ENCODE data around the gene TOMT. TPM values are rescaled to one million over a fixed set of nuclear protein-coding genes. Genes with fewer than 3 reads are reported as not detected.

TOMT gene, protein sequence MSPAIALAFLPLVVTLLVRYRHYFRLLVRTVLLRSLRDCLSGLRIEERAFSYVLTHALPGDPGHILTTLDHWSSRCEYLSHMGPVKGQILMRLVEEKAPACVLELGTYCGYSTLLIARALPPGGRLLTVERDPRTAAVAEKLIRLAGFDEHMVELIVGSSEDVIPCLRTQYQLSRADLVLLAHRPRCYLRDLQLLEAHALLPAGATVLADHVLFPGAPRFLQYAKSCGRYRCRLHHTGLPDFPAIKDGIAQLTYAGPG
- not detected for polyA plus RNA-seq
- long read RNA-seq, donor 1 = 0 reads
- long read RNA-seq, donor 2 = 0 reads
- long read RNA-seq, donor 3 = 0 reads
- long read RNA-seq, donor 4 = 0 reads
- long read RNA-seq, donor 5 = 0 reads
- long read RNA-seq, donor 6 = 0 reads
- long read RNA-seq, donor 7 = 0 reads
- long read RNA-seq, donor 8 = 0 reads
- long read RNA-seq, donor 9 = 0 reads
- long read RNA-seq, donor 10 = 0 reads

DNA sequence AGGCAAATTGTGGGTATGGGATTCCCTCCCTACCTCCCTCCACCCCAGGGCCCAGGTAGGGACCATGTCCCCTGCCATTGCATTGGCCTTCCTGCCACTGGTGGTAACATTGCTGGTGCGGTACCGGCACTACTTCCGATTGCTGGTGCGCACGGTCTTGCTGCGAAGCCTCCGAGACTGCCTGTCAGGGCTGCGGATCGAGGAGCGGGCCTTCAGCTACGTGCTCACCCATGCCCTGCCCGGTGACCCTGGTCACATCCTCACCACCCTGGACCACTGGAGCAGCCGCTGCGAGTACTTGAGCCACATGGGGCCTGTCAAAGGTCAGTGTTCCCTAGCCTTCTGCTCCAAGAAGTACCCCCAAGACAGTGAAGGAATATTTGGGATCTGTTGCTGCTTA, at the start of gene TOMT:
TOMT (plus strand) TSS at position 37 of the 400 bp plus-strand sequence; CDS start at position 65, 28 bp downstream.
- peaks cover 0 to 42% (median 0%) of the 10 kb centered on the region in 3 donors for H3K36me3 ChIP-seq (ENCODE audit: control insufficient read depth in 3 of 3, insufficient read depth in 2 of 3, low read depth in 1 of 3, low read length in 3 of 3)
- H3K4me3 ChIP-seq (ENCODE audit: low read depth in 1 of 3, low read length in 3 of 3) = no peak within 1 kb of the TSS
- no peak within 1 kb of the TSS for H3K27ac ChIP-seq (ENCODE audit: low read depth in 1 of 3, low read length in 2 of 3)
- DNase-seq (no peak), FAIRE-seq (no peak)
- no peaks in the 10 kb centered on the region for H3K27me3 ChIP-seq (ENCODE audit: control insufficient read depth in 3 of 3, insufficient read depth in 3 of 3, low read length in 3 of 3)
- WGBS, 3 donors = 93 to 96% (median 96%) methylated on average over 14 of the region's 14 CpGs
- peaks cover 0 to 8% of the 10 kb centered on the region in 2 donors for H3K9me3 ChIP-seq (ENCODE audit: control insufficient read depth in 2 of 2, insufficient read depth in 1 of 2, low read depth in 1 of 2, low read length in 1 of 2)
- peaks cover 0 to 9% (median 3%) of the 10 kb centered on the region in 3 donors for H3K4me1 ChIP-seq (ENCODE audit: control insufficient read depth in 3 of 3, insufficient read depth in 2 of 3, low read depth in 1 of 3, low read length in 2 of 3)

DNA sequence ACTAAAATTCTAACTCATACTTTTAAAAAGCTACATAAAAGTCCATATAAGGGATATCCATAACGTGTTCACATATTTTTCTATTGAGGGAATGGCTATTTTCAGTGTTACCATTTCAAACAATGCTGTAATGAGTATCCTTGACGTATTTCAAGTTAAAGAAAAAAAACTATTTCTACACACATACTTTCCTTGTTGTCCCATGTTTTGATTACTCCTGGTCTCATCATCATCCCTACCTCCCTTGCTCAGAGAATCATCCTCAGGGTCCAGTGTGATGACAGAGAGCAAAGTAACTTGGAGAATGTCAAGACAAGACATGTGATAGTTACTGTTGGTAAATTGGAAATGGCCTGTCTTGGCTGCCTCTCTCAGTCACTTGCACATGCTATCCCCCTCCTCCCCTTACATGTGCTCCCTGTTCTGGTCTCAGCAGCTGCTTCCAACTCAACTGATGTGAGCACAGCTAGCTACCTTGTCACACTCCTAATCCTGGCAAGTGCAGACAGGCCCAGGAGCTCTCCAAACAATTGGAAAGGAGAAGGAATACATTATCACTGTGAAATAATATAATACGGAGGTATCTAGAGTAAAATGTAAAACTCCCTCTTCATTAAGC, 47.2 kb upstream of the TOMT start:
- peaks cover 0 to 18% (median 3%) of the 10 kb centered on the region in 3 donors for H3K36me3 ChIP-seq (ENCODE audit: control insufficient read depth in 3 of 3, insufficient read depth in 2 of 3, low read depth in 1 of 3, low read length in 3 of 3)

DNA sequence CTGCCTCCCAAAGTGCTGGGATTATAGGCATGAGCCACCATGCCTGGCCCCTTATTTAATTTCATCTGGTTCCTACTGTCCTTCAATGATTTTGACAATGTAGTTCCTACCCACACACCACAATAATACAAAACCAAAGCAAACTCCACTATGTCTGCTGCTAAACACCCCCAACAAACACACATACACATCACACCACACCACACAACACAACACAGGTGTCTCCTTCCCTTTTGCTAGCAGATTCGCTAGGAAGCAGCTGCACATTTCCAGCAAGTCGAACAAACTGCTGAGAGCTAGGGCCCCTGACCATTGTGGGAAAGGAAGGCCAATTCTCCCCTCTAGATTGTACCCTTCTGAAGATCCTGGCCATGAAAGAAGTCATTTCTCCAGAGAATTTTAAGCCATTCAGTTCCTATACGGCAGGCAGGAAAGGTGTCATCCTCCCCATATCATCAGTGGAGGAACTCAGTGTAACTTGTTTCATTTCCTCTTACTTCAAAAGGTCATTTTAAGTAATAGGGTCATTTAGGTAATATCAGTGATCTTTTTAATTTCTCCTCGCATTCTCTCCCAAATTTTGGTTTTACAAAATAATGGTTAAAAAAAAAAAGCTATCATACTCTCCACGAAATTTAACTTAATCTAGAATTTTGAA, 43.9 kb upstream of the TOMT start:
- Histone ChIP-seq H3K27me3 (ENCODE audit: control insufficient read depth in 3 of 3, insufficient read depth in 3 of 3, low read length in 3 of 3) (no peaks in the 10 kb centered on the region), H3K27ac (ENCODE audit: low read depth in 1 of 3, low read length in 2 of 3) (no peak overlapping the region), H3K4me1 (ENCODE audit: control insufficient read depth in 3 of 3, insufficient read depth in 2 of 3, low read depth in 1 of 3, low read length in 2 of 3) (no peaks in the 10 kb centered on the region), H3K36me3 (ENCODE audit: control insufficient read depth in 3 of 3, insufficient read depth in 2 of 3, low read depth in 1 of 3, low read length in 3 of 3) (peaks cover 0 to 20% (median 3%) of the 10 kb centered on the region in 3 donors), H3K9me3 (ENCODE audit: control insufficient read depth in 2 of 2, insufficient read depth in 1 of 2, low read depth in 1 of 2, low read length in 1 of 2) (no peaks in the 10 kb centered on the region), H3K4me3 (ENCODE audit: low read depth in 1 of 3, low read length in 3 of 3) (no peak overlapping the region)
- DNase-seq = no peak
- WGBS, 3 donors = 90 to 96% (median 94%) methylated on average over 5 of the region's 5 CpGs
- FAIRE-seq = no peak

More for the DNA sequence above, 47.2 kb upstream of the TOMT start:
- Histone ChIP-seq H3K27me3 (ENCODE audit: control insufficient read depth in 3 of 3, insufficient read depth in 3 of 3, low read length in 3 of 3) (no peaks in the 10 kb centered on the region), H3K4me1 (ENCODE audit: control insufficient read depth in 3 of 3, insufficient read depth in 2 of 3, low read depth in 1 of 3, low read length in 2 of 3) (no peaks in the 10 kb centered on the region), H3K4me3 (ENCODE audit: low read depth in 1 of 3, low read length in 3 of 3) (no peak overlapping the region), H3K9me3 (ENCODE audit: control insufficient read depth in 2 of 2, insufficient read depth in 1 of 2, low read depth in 1 of 2, low read length in 1 of 2) (no peaks in the 10 kb centered on the region), H3K27ac (ENCODE audit: low read depth in 1 of 3, low read length in 2 of 3) (no peak overlapping the region)
- DNase-seq (no peak), FAIRE-seq (no peak)
- 78 to 94% (median 88%) methylated on average over 3 of the region's 3 CpGs for WGBS, 3 donors

DNA sequence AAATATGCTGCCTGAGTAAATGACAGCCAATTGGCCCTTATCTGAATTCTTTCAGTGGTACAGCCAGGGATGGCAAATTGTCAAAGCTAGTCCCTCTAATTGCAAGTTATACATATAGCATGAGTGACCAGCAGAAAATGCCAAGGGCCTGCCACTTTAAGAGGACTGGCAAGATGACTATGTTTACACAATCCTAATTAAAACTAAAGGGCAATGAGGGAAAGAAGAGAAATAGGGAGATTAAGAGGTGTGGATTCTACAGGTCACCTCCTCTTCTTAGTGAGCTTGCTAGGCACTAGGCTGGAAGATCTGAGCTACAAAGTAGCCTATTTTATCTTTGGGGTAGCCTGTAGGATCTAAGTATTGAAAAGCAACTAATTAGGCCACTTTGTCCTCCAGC, 38.9 kb upstream of the TOMT start:
- Histone ChIP-seq H3K36me3 (ENCODE audit: control insufficient read depth in 3 of 3, insufficient read depth in 2 of 3, low read depth in 1 of 3, low read length in 3 of 3) (peaks cover 0 to 21% (median 0%) of the 10 kb centered on the region in 3 donors), H3K9me3 (ENCODE audit: control insufficient read depth in 2 of 2, insufficient read depth in 1 of 2, low read depth in 1 of 2, low read length in 1 of 2) (no peaks in the 10 kb centered on the region), H3K4me1 (ENCODE audit: control insufficient read depth in 3 of 3, insufficient read depth in 2 of 3, low read depth in 1 of 3, low read length in 2 of 3) (peaks cover 0 to 13% (median 9%) of the 10 kb centered on the region in 3 donors), H3K4me3 (ENCODE audit: low read depth in 1 of 3, low read length in 3 of 3) (no peak overlapping the region), H3K27ac (ENCODE audit: low read depth in 1 of 3, low read length in 2 of 3) (no peak overlapping the region), H3K27me3 (ENCODE audit: control insufficient read depth in 3 of 3, insufficient read depth in 3 of 3, low read length in 3 of 3) (no peaks in the 10 kb centered on the region)
- no peak for FAIRE-seq
- no peak for DNase-seq

DNA sequence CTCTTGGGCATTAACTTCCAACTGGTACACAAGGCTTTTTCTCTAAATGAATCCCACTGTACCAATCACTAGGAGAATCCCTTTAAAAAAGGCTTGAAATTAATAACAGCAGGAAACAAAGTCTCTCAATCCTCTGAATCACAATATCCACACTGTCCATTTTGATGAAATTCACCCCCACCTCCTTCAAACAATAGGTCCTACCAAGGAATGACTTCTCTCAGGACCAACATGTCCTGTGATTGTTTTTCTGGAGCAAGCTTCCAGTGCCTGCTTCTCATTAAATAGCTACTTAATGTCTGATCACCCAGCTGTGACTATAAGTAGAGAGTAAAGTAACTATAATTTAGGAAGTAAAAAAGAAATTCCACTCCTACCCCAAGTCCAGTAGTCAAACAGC, 38.5 kb upstream of the TOMT start:
- FAIRE-seq = no peak

DNA sequence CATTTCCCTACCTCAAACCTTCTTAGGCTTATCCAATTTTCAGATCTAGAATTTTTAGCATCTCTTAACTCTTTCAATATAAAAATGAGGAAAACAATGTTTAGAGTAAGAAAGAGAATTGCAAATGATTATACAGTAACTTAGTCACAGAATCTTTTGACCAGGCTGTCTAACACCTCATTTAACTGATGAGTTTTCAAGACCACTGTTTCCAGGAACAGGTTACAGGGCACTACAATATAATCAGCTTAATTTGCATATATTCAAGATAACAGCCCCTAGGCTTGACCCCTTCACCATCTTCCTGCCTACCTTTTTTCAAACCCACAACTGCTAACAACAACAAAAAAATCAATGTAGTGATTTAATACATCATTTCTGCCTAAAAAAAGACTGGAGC, 38.0 kb upstream of the TOMT start:
- no peak for FAIRE-seq
- Histone ChIP-seq H3K36me3 (ENCODE audit: control insufficient read depth in 3 of 3, insufficient read depth in 2 of 3, low read depth in 1 of 3, low read length in 3 of 3) (peaks cover 0 to 16% (median 0%) of the 10 kb centered on the region in 3 donors), H3K4me3 (ENCODE audit: low read depth in 1 of 3, low read length in 3 of 3) (no peak overlapping the region), H3K9me3 (ENCODE audit: control insufficient read depth in 2 of 2, insufficient read depth in 1 of 2, low read depth in 1 of 2, low read length in 1 of 2) (no peaks in the 10 kb centered on the region), H3K27me3 (ENCODE audit: control insufficient read depth in 3 of 3, insufficient read depth in 3 of 3, low read length in 3 of 3) (no peaks in the 10 kb centered on the region), H3K4me1 (ENCODE audit: control insufficient read depth in 3 of 3, insufficient read depth in 2 of 3, low read depth in 1 of 3, low read length in 2 of 3) (peaks cover 1 to 21% (median 12%) of the 10 kb centered on the region in 3 donors), H3K27ac (ENCODE audit: low read depth in 1 of 3, low read length in 2 of 3) (no peak overlapping the region)
- no peak for DNase-seq

More for the DNA sequence above, 38.5 kb upstream of the TOMT start:
- no peak for DNase-seq
- Histone ChIP-seq H3K27ac (ENCODE audit: low read depth in 1 of 3, low read length in 2 of 3) (no peak overlapping the region), H3K9me3 (ENCODE audit: control insufficient read depth in 2 of 2, insufficient read depth in 1 of 2, low read depth in 1 of 2, low read length in 1 of 2) (no peaks in the 10 kb centered on the region), H3K4me1 (ENCODE audit: control insufficient read depth in 3 of 3, insufficient read depth in 2 of 3, low read depth in 1 of 3, low read length in 2 of 3) (peaks cover 1 to 17% (median 9%) of the 10 kb centered on the region in 3 donors), H3K36me3 (ENCODE audit: control insufficient read depth in 3 of 3, insufficient read depth in 2 of 3, low read depth in 1 of 3, low read length in 3 of 3) (peaks cover 0 to 20% (median 0%) of the 10 kb centered on the region in 3 donors), H3K4me3 (ENCODE audit: low read depth in 1 of 3, low read length in 3 of 3) (no peak overlapping the region), H3K27me3 (ENCODE audit: control insufficient read depth in 3 of 3, insufficient read depth in 3 of 3, low read length in 3 of 3) (no peaks in the 10 kb centered on the region)

DNA sequence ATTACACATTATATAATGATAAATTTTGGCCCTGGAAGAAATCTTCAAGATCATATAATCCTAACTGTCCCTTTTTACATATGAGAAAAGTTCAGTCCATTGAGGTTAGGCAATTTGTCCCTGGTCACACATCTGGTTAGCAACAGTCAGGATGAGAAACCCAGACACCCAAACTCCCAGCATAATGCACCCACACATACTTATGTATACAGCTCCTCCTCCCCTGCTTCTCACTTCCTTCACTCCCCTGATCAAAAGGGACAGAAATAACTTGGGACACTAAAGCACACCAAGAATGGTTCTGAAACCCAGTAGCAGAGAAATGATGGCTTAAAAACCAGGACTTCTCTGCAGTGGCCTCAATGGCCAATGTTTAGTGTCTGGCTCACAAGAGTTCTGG, 36.5 kb upstream of the TOMT start:
- DNase-seq (no peak), FAIRE-seq (no peak)
- Histone ChIP-seq H3K27me3 (ENCODE audit: control insufficient read depth in 3 of 3, insufficient read depth in 3 of 3, low read length in 3 of 3) (no peaks in the 10 kb centered on the region), H3K4me1 (ENCODE audit: control insufficient read depth in 3 of 3, insufficient read depth in 2 of 3, low read depth in 1 of 3, low read length in 2 of 3) (peaks cover 1 to 21% (median 12%) of the 10 kb centered on the region in 3 donors), H3K27ac (ENCODE audit: low read depth in 1 of 3, low read length in 2 of 3) (peak overlapping the region; percentile 44 to 84 (median 75)), H3K9me3 (ENCODE audit: control insufficient read depth in 2 of 2, insufficient read depth in 1 of 2, low read depth in 1 of 2, low read length in 1 of 2) (no peaks in the 10 kb centered on the region), H3K4me3 (ENCODE audit: low read depth in 1 of 3, low read length in 3 of 3) (no peak overlapping the region), H3K36me3 (ENCODE audit: control insufficient read depth in 3 of 3, insufficient read depth in 2 of 3, low read depth in 1 of 3, low read length in 3 of 3) (peaks cover 0 to 10% (median 0%) of the 10 kb centered on the region in 3 donors)

DNA sequence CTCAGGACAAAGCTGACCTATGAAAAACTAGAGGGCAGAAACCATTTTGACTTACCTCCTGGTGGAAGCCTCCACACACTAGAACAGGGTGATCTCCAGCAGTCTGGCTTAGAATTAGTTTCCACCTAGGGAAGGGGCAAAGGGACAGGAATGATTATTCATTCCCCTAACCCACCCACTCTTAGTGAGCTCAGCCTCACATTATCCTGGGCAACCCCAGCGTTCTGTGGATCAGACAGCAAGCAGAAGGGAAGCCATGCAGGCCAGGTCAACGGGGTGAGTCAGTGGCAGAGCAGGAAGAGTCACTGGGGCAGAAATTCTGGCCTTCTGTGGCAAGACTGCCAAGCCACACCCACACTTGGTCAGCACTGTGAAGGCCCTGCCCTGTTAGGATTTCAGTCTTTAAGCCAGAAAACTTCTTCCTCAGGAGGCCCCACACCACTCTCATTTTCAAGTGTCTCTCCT, 35.9 kb upstream of the TOMT start:
- WGBS, 3 donors = 4 to 8% (median 5%) methylated on average over 2 of the region's 2 CpGs

More for the DNA sequence above, 35.9 kb upstream of the TOMT start:
- peaks cover 1 to 21% (median 12%) of the 10 kb centered on the region in 3 donors for H3K4me1 ChIP-seq (ENCODE audit: control insufficient read depth in 3 of 3, insufficient read depth in 2 of 3, low read depth in 1 of 3, low read length in 2 of 3)
- H3K9me3 ChIP-seq (ENCODE audit: control insufficient read depth in 2 of 2, insufficient read depth in 1 of 2, low read depth in 1 of 2, low read length in 1 of 2) = no peaks in the 10 kb centered on the region
- H3K27me3 ChIP-seq (ENCODE audit: control insufficient read depth in 3 of 3, insufficient read depth in 3 of 3, low read length in 3 of 3) = no peaks in the 10 kb centered on the region
- DNase-seq = peak; percentile 49 to 74
- FAIRE-seq = no peak
- peaks cover 0 to 11% (median 0%) of the 10 kb centered on the region in 3 donors for H3K36me3 ChIP-seq (ENCODE audit: control insufficient read depth in 3 of 3, insufficient read depth in 2 of 3, low read depth in 1 of 3, low read length in 3 of 3)
- no peak overlapping the region for H3K4me3 ChIP-seq (ENCODE audit: low read depth in 1 of 3, low read length in 3 of 3)
- peak overlapping the region; percentile 44 to 84 (median 75) for H3K27ac ChIP-seq (ENCODE audit: low read depth in 1 of 3, low read length in 2 of 3)

Measured in small intestine (tissue), 16 donors.